ENCODE measurements around the gene NRBP1. TPM values are rescaled to one million over a fixed set of nuclear protein-coding genes. Genes with fewer than 3 reads are reported as not detected.

NRBP1 gene
- total and polyA plus RNA-seq, 2 of the 8 experiments (the other 6 are each of a cell fraction or from before 2014, with no cell fraction given): 115 to 145 TPM

GRCh38 chr2:27427863-27428212, 593 bp upstream of the NRBP1 start:
- POLR2A ChIA-PET (ENCODE audit: partially characterized antibody): interaction anchor here (1.0 to 4.8 kb wide), 11 partner anchors 9 to 93 kb away, joined by 3 to 48 read pairs (median 4); partner anchors contain the start of genes PPM1G and ZNF513
- peak overlapping the region; percentile 0; the same call in 1 of the 2 replicates for H2AFZ ChIP-seq (ENCODE audit: low read length)
- CTCF ChIA-PET (ENCODE audit: partially characterized antibody): interaction anchor here (0.6 to 0.8 kb wide), 2 partner anchors 18 to 20 kb away, joined by 3 read pairs; no protein-coding TSS in a partner anchor

More at GRCh38 chr2:27427863-27428212, 593 bp upstream of the NRBP1 start:
- Histone ChIP-seq H2BK12ac (ENCODE audit: low read depth, low read length) (no peak overlapping the region), H3K4me2 (ENCODE audit: insufficient read depth in 1 of 2, low read depth in 2 of 2, low read length in 2 of 2) (peak overlapping the region; percentile 66 to 67), H4K91ac (replicated peaks; ENCODE audit: insufficient read length, low read length) (no peak overlapping the region), H3K4me3 (ENCODE audit: extremely low read depth in 1 of 4, insufficient read depth in 2 of 4, low read depth in 3 of 4, low read length in 4 of 4) (peak overlapping the region; percentile 79 to 94 (median 88)), H3K79me2 (ENCODE audit: control insufficient read depth in 1 of 2, insufficient read depth in 2 of 2, low read length in 2 of 2) (peaks cover 3 to 33% of the 10 kb centered on the region in 2 experiments; a peak in 3 of 4 replicates), H3K23ac (ENCODE audit: insufficient read length) (no peak overlapping the region), H3K79me1 (ENCODE audit: low read depth, low read length) (peaks cover 3% of the 10 kb centered on the region; the same call in 1 of the 2 replicates), H3K4me1 (replicated peaks in 1 of 4; ENCODE audit: control insufficient read depth in 3 of 4, insufficient read depth in 4 of 4, low read length in 3 of 4) (no peaks in the 10 kb centered on the region; a peak in 2 of 7 replicates), H3K14ac (ENCODE audit: insufficient read length) (no peak overlapping the region), H3K56ac (replicated peaks; ENCODE audit: insufficient read length, low read depth, low read length) (peak overlapping the region; percentile 8), H3K9ac (replicated peaks in 1 of 4; ENCODE audit: extremely low read depth in 1 of 4, low read depth in 3 of 4, low read length in 3 of 4) (peak overlapping the region; percentile 29 to 57 (median 45); a peak in 5 of 7 replicates), H3K23me2 (ENCODE audit: low read depth, low read length) (peaks cover 8% of the 10 kb centered on the region; the same call in 1 of the 2 replicates), H3K9me3 (ENCODE audit: insufficient read depth in 2 of 2, low read depth in 1 of 2, low read length in 1 of 2) (no peaks in the 10 kb centered on the region), H3K36me3 (ENCODE audit: control insufficient read depth in 2 of 4, insufficient read depth in 4 of 4, low read length in 3 of 4) (no peaks in the 10 kb centered on the region; a peak in 1 of 8 replicates), H3K4ac (replicated peaks; ENCODE audit: insufficient read length, low read depth, low read length) (no peak overlapping the region), H3K27ac (ENCODE audit: low read depth, low read length) (no peak overlapping the region), H4K5ac (ENCODE audit: insufficient read length, low read depth, low read length) (peak overlapping the region; percentile 19), H3K27me3 (replicated peaks in 1 of 4; ENCODE audit: control insufficient read depth in 3 of 4, extremely low read depth in 1 of 4, insufficient read depth in 3 of 4, low read length in 3 of 4) (no peaks in the 10 kb centered on the region), H2BK5ac (ENCODE audit: low read depth, low read length) (no peak overlapping the region), H2BK15ac (ENCODE audit: low read length) (no peak overlapping the region), H2BK120ac (replicated peaks; ENCODE audit: low read depth, low read length) (no peak overlapping the region), H3K18ac (ENCODE audit: extremely low read depth, low read length) (no peak overlapping the region), H4K8ac (ENCODE audit: extremely low read depth, insufficient read depth, low read length) (peak overlapping the region; percentile 87; the same call in 1 of the 2 replicates), H4K20me1 (replicated peaks in 1 of 2; ENCODE audit: control insufficient read depth in 1 of 2, insufficient read depth in 2 of 2, low read length in 2 of 2) (peaks cover 5 to 12% of the 10 kb centered on the region in 2 experiments), H2AK5ac (ENCODE audit: low read depth, low read length) (no peak overlapping the region), H2BK20ac (ENCODE audit: low read length) (no peak overlapping the region)
- 28 to 100% methylated on average over 2 to 7 of the region's 7 CpGs for WGBS, 2 experiments (ENCODE audit: extremely low coverage in 1 of 2, insufficient coverage in 1 of 2, insufficient read length in 1 of 2, insufficient replicate concordance in 2 of 2, low coverage in 1 of 2, low lambda C conversion rate in 2 of 2, missing lambda C conversion rate in 1 of 2)
- FAIRE-seq: no peak
- TF ChIP-seq HDAC6 (IDR thresholded peaks at IDR 0.05; ENCODE audit: low read depth, low read length) (no peak), SP4 (IDR thresholded peaks at IDR 0.05; ENCODE audit: low read length) (no peak), NRF1 (IDR thresholded peaks at IDR 0.05; ENCODE audit: low read depth, low read length) (no peak), E2F6 (IDR thresholded peaks at IDR 0.05) (no peak), POU5F1 (IDR thresholded peaks at IDR 0.05; ENCODE audit: low read depth, low read length) (no peak), BRCA1 (IDR thresholded peaks at IDR 0.05; ENCODE audit: low read depth, low read length) (no peak), YY1 (IDR thresholded peaks at IDR 0.05; ENCODE audit: low read depth, low read length) (no peak), HDAC2 (IDR thresholded peaks at IDR 0.05; ENCODE audit: borderline replicate concordance in 1 of 2, low read depth in 2 of 2, low read length in 2 of 2) (no peak), SRF (IDR thresholded peaks at IDR 0.05; ENCODE audit: low read depth, low read length) (no peak), RXRA (IDR thresholded peaks at IDR 0.05; ENCODE audit: insufficient read depth, low read depth, low read length) (no peak), EP300 (IDR thresholded peaks at IDR 0.05; ENCODE audit: borderline replicate concordance in 1 of 2, low read depth in 2 of 2, low read length in 2 of 2) (no peak), SAP30 (IDR thresholded peaks at IDR 0.05; ENCODE audit: insufficient read depth, insufficient replicate concordance, low read length) (no peak)
- DNase-seq (ENCODE audit: low read depth in 1 of 2, low spot score in 2 of 2): no peak

All from H1 (cell line).